Measurements from ENCODE around the gene CT47C1. TPM values are rescaled to one million over a fixed set of nuclear protein-coding genes. Genes with fewer than 3 reads are reported as not detected.

Gene CT47C1
- total RNA-seq, 4 donors from 2014 or later, result not detected

DNA sequence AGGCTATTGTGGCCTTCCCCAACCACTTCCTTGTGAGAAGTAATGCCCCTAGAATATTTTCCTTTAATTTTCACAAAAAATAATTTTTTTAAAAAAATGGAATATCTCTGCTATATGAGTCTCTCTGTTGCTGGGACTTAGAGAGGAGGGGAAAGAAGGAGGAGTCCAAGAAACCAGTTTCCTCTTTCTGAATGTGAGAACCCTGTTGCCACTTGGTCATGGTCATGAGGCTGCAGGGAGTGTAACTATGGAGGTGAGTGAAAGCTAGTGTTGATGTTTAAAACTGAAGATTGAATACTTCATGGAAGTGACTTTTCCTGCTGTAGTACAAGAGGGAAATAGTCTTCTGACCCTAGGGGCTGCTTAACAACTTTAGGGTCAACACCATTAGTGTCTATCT is 34.4 kb downstream of the CT47C1 start:
- intact Hi-C loops (cut with DNase I), result no loop called here
- no peaks in the 10 kb centered on the region for H3K9me3 ChIP-seq
- no peak overlapping the region for H3K27ac ChIP-seq (replicated peaks in 1 of 4)
- H3K4me3 ChIP-seq, result no peak overlapping the region
- no peaks in the 10 kb centered on the region for H3K4me1 ChIP-seq
- no peaks in the 10 kb centered on the region for H3K36me3 ChIP-seq
- TF ChIP-seq, protein P1, sequence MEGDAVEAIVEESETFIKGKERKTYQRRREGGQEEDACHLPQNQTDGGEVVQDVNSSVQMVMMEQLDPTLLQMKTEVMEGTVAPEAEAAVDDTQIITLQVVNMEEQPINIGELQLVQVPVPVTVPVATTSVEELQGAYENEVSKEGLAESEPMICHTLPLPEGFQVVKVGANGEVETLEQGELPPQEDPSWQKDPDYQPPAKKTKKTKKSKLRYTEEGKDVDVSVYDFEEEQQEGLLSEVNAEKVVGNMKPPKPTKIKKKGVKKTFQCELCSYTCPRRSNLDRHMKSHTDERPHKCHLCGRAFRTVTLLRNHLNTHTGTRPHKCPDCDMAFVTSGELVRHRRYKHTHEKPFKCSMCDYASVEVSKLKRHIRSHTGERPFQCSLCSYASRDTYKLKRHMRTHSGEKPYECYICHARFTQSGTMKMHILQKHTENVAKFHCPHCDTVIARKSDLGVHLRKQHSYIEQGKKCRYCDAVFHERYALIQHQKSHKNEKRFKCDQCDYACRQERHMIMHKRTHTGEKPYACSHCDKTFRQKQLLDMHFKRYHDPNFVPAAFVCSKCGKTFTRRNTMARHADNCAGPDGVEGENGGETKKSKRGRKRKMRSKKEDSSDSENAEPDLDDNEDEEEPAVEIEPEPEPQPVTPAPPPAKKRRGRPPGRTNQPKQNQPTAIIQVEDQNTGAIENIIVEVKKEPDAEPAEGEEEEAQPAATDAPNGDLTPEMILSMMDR (IDR thresholded peaks at IDR 0.05), result no peak
- no peak for TF ChIP-seq POLR2A (IDR thresholded peaks at IDR 0.05; ENCODE audit: low read depth)
- TF ChIP-seq POLR2AphosphoS5 (IDR thresholded peaks at IDR 0.05), result no peak
- no peak for TF ChIP-seq EP300 (IDR thresholded peaks at IDR 0.05)
- no peak for DNase-seq (ENCODE audit: extremely low spot score)
- no peaks in the 10 kb centered on the region for H3K27me3 ChIP-seq

DNA sequence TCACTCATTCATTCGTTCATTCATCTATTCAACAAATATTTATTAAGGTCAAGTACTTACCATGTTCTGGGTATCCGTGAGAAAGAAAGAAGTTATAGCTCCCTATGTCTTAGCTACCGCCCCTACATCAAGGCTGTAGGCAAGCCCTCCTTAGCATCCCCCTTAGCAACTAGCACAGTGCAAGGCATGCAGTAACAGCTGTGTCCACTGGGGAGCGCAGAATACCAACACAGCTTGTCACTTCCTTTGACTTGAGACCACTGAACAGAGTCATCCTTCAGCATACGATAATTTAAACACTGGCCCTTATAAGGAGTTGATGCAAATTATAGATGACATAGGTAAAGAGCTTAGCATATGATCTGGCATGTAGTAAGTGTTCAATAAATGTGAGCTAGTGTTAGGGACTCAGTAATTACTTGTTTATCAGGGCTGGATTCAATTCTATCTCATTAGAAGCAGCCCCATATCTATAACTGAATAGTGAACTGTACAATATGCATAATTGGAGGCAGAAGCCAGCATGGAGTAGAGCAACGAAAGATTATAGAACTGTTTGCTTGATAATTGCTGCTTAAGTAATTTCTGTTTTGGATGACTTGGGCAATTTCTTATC is 46.1 kb downstream of the CT47C1 start:
- intact Hi-C loops (cut with DNase I), result loop anchor here (5.0 kb wide), 1 partner anchor 148 kb away; no protein-coding TSS in a partner anchor
- TF ChIP-seq EP300 (IDR thresholded peaks at IDR 0.05) (no peak), POLR2A (IDR thresholded peaks at IDR 0.05; ENCODE audit: low read depth) (no peak), POLR2AphosphoS5 (IDR thresholded peaks at IDR 0.05) (no peak)
- TF ChIP-seq, protein P1 (IDR thresholded peaks at IDR 0.05), result peak; percentile 52 to 72 (median 56)
- no peaks in the 10 kb centered on the region for H3K4me1 ChIP-seq
- no peak overlapping the region for H3K4me3 ChIP-seq
- DNase-seq (ENCODE audit: extremely low spot score), result no peak
- no peaks in the 10 kb centered on the region for H3K36me3 ChIP-seq
- no peaks in the 10 kb centered on the region for H3K9me3 ChIP-seq
- H3K27ac ChIP-seq (replicated peaks in 1 of 4), result no peak overlapping the region
- no peaks in the 10 kb centered on the region for H3K27me3 ChIP-seq
- 24% methylated on average over 6 of the region's 6 CpGs for WGBS

DNA sequence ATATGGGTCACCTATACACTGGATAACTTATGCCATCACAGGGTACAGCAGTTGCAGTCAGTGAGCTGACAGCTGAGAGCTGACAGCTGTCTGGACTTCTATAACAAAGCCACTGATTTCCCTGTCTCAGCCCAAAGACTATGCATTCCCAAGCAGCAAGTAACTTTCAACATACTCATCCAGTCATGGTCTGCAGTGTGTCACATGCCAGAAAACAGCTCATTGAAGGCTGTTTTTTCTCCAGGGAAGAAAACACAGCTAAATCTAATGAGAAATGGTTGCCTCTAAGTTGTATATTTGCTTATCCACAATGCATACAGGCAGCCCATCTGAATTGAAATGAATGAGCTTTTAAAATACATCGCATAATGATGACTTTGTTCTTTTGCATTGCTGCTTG is 48.5 kb downstream of the CT47C1 start:
- TF ChIP-seq POLR2A (IDR thresholded peaks at IDR 0.05; ENCODE audit: low read depth) (no peak), POLR2AphosphoS5 (IDR thresholded peaks at IDR 0.05) (no peak), EP300 (IDR thresholded peaks at IDR 0.05) (no peak)
- TF ChIP-seq, protein P1 (IDR thresholded peaks at IDR 0.05), result no peak
- no peaks in the 10 kb centered on the region for H3K36me3 ChIP-seq
- no peaks in the 10 kb centered on the region for H3K27me3 ChIP-seq
- no peak for DNase-seq (ENCODE audit: extremely low spot score)
- H3K9me3 ChIP-seq, result no peaks in the 10 kb centered on the region
- no peak overlapping the region for H3K27ac ChIP-seq (replicated peaks in 1 of 4)
- H3K4me1 ChIP-seq, result no peaks in the 10 kb centered on the region
- no peak overlapping the region for H3K4me3 ChIP-seq
- intact Hi-C loops (cut with DNase I), result no loop called here
- WGBS, result 81% methylated on average over 1 of the region's 1 CpG

Other genes with a start within 250 kb of the CT47C1 start
- 1 to 10 TPM in 1 of 4 donors, under 1 TPM in 2, not detected in 1; 0.11 to 1.2 (median 0.45) TPM for gene ZCCHC12, start 249.2 kb upstream of the CT47C1 start, total RNA-seq
- 10 to 100 TPM; 14.3 to 19.9 (median 17.5) TPM for gene LONRF3, start 98.4 kb upstream of the CT47C1 start, total RNA-seq
- gene KIAA1210, start 54.8 kb downstream of the CT47C1 start, total RNA-seq, result not detected
- gene PGRMC1, start 163.3 kb downstream of the CT47C1 start, total RNA-seq, result 100 to 1,000 TPM in 3 of 4 donors, 10 to 100 TPM in 1; 94.7 to 152 (median 138) TPM